ENCODE data around the gene CCSER1. TPM values are rescaled to one million over a fixed set of nuclear protein-coding genes. Genes with fewer than 3 reads are reported as not detected.

Gene CCSER1
- total RNA-seq, 2 experiments from 2014 or later: not detected

- H3K4me3 Mint-ChIP-seq: no peak overlapping the region
- no peak overlapping the region for H3K27ac Mint-ChIP-seq
- no peaks in the 10 kb centered on the region for H3K9me3 Mint-ChIP-seq (ENCODE audit: insufficient read depth)
- POLR2A ChIA-PET: no interaction called here
- H3K27me3 Mint-ChIP-seq (ENCODE audit: low read depth): no peaks in the 10 kb centered on the region
- no peak for ATAC-seq
- no peak for DNase-seq
- CTCF ChIA-PET: no interaction called here
- H3K36me3 Mint-ChIP-seq (ENCODE audit: low read depth): no peaks in the 10 kb centered on the region
- H3K4me1 Mint-ChIP-seq (ENCODE audit: low read depth): no peaks in the 10 kb centered on the region
These were observed 56.1 kb downstream of the CCSER1 start for GRCh38 chr4:90183254-90183653.

- Mint-ChIP-seq H3K9me3 (ENCODE audit: insufficient read depth) (no peaks in the 10 kb centered on the region), H3K27me3 (ENCODE audit: low read depth) (no peaks in the 10 kb centered on the region), H3K27ac (no peak overlapping the region), H3K36me3 (ENCODE audit: low read depth) (no peaks in the 10 kb centered on the region), H3K4me3 (no peak overlapping the region), H3K4me1 (ENCODE audit: low read depth) (no peaks in the 10 kb centered on the region)
- ATAC-seq (no peak), DNase-seq (no peak)
- ChIA-PET POLR2A (no interaction called here), CTCF (no interaction called here)
These were observed 57.4 kb downstream of the CCSER1 start for GRCh38 chr4:90184560-90184959.

- Mint-ChIP-seq H3K9me3 (ENCODE audit: insufficient read depth) (no peaks in the 10 kb centered on the region), H3K36me3 (ENCODE audit: low read depth) (no peaks in the 10 kb centered on the region), H3K27ac (no peak overlapping the region), H3K4me3 (no peak overlapping the region), H3K27me3 (ENCODE audit: low read depth) (no peaks in the 10 kb centered on the region), H3K4me1 (ENCODE audit: low read depth) (no peaks in the 10 kb centered on the region)
- DNase-seq (no peak), ATAC-seq (no peak)
- POLR2A ChIA-PET: no interaction called here
- CTCF ChIA-PET: no interaction called here
These were observed 58.2 kb downstream of the CCSER1 start for GRCh38 chr4:90185416-90185815.

- H3K4me3 Mint-ChIP-seq: no peak overlapping the region
- no peaks in the 10 kb centered on the region for H3K36me3 Mint-ChIP-seq (ENCODE audit: low read depth)
- CTCF ChIA-PET: no interaction called here
- DNase-seq (no peak), ATAC-seq (no peak)
- no peaks in the 10 kb centered on the region for H3K27me3 Mint-ChIP-seq (ENCODE audit: low read depth)
- POLR2A ChIA-PET: no interaction called here
- no peak overlapping the region for H3K27ac Mint-ChIP-seq
- H3K4me1 Mint-ChIP-seq (ENCODE audit: low read depth): no peaks in the 10 kb centered on the region
- H3K9me3 Mint-ChIP-seq (ENCODE audit: insufficient read depth): no peaks in the 10 kb centered on the region
These were observed 59.0 kb downstream of the CCSER1 start for GRCh38 chr4:90186229-90186628.

GRCh38 chr4:90187148-90187884 is 60.1 kb downstream of the CCSER1 start:
- no peaks in the 10 kb centered on the region for H3K36me3 Mint-ChIP-seq (ENCODE audit: low read depth)
- H3K4me3 Mint-ChIP-seq: no peak overlapping the region
- no peak for DNase-seq
- H3K27me3 Mint-ChIP-seq (ENCODE audit: low read depth): no peaks in the 10 kb centered on the region
- ChIA-PET CTCF (no interaction called here), POLR2A (no interaction called here)
- H3K9me3 Mint-ChIP-seq (ENCODE audit: insufficient read depth): no peaks in the 10 kb centered on the region
- ATAC-seq: no peak
- no peak overlapping the region for H3K27ac Mint-ChIP-seq
- no peaks in the 10 kb centered on the region for H3K4me1 Mint-ChIP-seq (ENCODE audit: low read depth)

GRCh38 chr4:90189178-90189577 is 62.0 kb downstream of the CCSER1 start:
- POLR2A ChIA-PET: no interaction called here
- no peak for DNase-seq
- Mint-ChIP-seq H3K4me3 (no peak overlapping the region), H3K27ac (no peak overlapping the region), H3K36me3 (ENCODE audit: low read depth) (no peaks in the 10 kb centered on the region), H3K9me3 (ENCODE audit: insufficient read depth) (no peaks in the 10 kb centered on the region), H3K27me3 (ENCODE audit: low read depth) (no peaks in the 10 kb centered on the region), H3K4me1 (ENCODE audit: low read depth) (no peaks in the 10 kb centered on the region)
- CTCF ChIA-PET: no interaction called here
- no peak for ATAC-seq

GRCh38 chr4:90189946-90190345 is 62.8 kb downstream of the CCSER1 start:
- ChIA-PET CTCF (no interaction called here), POLR2A (no interaction called here)
- Mint-ChIP-seq H3K9me3 (ENCODE audit: insufficient read depth) (no peaks in the 10 kb centered on the region), H3K4me1 (ENCODE audit: low read depth) (no peaks in the 10 kb centered on the region), H3K36me3 (ENCODE audit: low read depth) (no peaks in the 10 kb centered on the region), H3K27me3 (ENCODE audit: low read depth) (no peaks in the 10 kb centered on the region), H3K4me3 (no peak overlapping the region), H3K27ac (no peak overlapping the region)
- ATAC-seq (no peak), DNase-seq (no peak)

GRCh38 chr4:90190525-90190924 is 63.3 kb downstream of the CCSER1 start:
- no peaks in the 10 kb centered on the region for H3K27me3 Mint-ChIP-seq (ENCODE audit: low read depth)
- POLR2A ChIA-PET: no interaction called here
- no peaks in the 10 kb centered on the region for H3K9me3 Mint-ChIP-seq (ENCODE audit: insufficient read depth)
- no peaks in the 10 kb centered on the region for H3K36me3 Mint-ChIP-seq (ENCODE audit: low read depth)
- no peaks in the 10 kb centered on the region for H3K4me1 Mint-ChIP-seq (ENCODE audit: low read depth)
- DNase-seq (no peak), ATAC-seq (no peak)
- no peak overlapping the region for H3K27ac Mint-ChIP-seq
- H3K4me3 Mint-ChIP-seq: no peak overlapping the region
- CTCF ChIA-PET: no interaction called here

- POLR2A ChIA-PET: no interaction called here
- Mint-ChIP-seq H3K27me3 (ENCODE audit: low read depth) (no peaks in the 10 kb centered on the region), H3K4me3 (no peak overlapping the region)
These were observed 71.1 kb downstream of the CCSER1 start for GRCh38 chr4:90198086-90198847.

GRCh38 chr4:90207887-90208454 is 80.8 kb downstream of the CCSER1 start:
- no peak overlapping the region for H3K27ac Mint-ChIP-seq
- ChIA-PET POLR2A (no interaction called here), CTCF (no interaction called here)
- H3K27me3 Mint-ChIP-seq (ENCODE audit: low read depth): no peaks in the 10 kb centered on the region
- no peaks in the 10 kb centered on the region for H3K4me1 Mint-ChIP-seq (ENCODE audit: low read depth)
- no peaks in the 10 kb centered on the region for H3K36me3 Mint-ChIP-seq (ENCODE audit: low read depth)
- H3K9me3 Mint-ChIP-seq (ENCODE audit: insufficient read depth): no peaks in the 10 kb centered on the region
- no peak for DNase-seq
- ATAC-seq: no peak
- no peak overlapping the region for H3K4me3 Mint-ChIP-seq

More at GRCh38 chr4:90198086-90198847, 71.1 kb downstream of the CCSER1 start:
- no peaks in the 10 kb centered on the region for H3K9me3 Mint-ChIP-seq (ENCODE audit: insufficient read depth)
- DNase-seq (no peak), ATAC-seq (no peak)
- no peaks in the 10 kb centered on the region for H3K36me3 Mint-ChIP-seq (ENCODE audit: low read depth)
- CTCF ChIA-PET: no interaction called here
- H3K4me1 Mint-ChIP-seq (ENCODE audit: low read depth): no peaks in the 10 kb centered on the region
- H3K27ac Mint-ChIP-seq: no peak overlapping the region

GRCh38 chr4:90209922-90210321 is 82.7 kb downstream of the CCSER1 start:
- no peaks in the 10 kb centered on the region for H3K36me3 Mint-ChIP-seq (ENCODE audit: low read depth)
- no peaks in the 10 kb centered on the region for H3K9me3 Mint-ChIP-seq (ENCODE audit: insufficient read depth)
- ChIA-PET POLR2A (no interaction called here), CTCF (no interaction called here)
- no peaks in the 10 kb centered on the region for H3K27me3 Mint-ChIP-seq (ENCODE audit: low read depth)
- H3K4me1 Mint-ChIP-seq (ENCODE audit: low read depth): no peaks in the 10 kb centered on the region
- no peak overlapping the region for H3K4me3 Mint-ChIP-seq
- ATAC-seq: no peak
- no peak overlapping the region for H3K27ac Mint-ChIP-seq
- DNase-seq: no peak

- Mint-ChIP-seq H3K4me1 (ENCODE audit: low read depth) (no peaks in the 10 kb centered on the region), H3K9me3 (ENCODE audit: insufficient read depth) (no peaks in the 10 kb centered on the region), H3K36me3 (ENCODE audit: low read depth) (no peaks in the 10 kb centered on the region), H3K27ac (no peak overlapping the region), H3K4me3 (no peak overlapping the region), H3K27me3 (ENCODE audit: low read depth) (no peaks in the 10 kb centered on the region)
- no peak for DNase-seq
- ChIA-PET CTCF (no interaction called here), POLR2A (no interaction called here)
- ATAC-seq: no peak
These were observed 84.0 kb downstream of the CCSER1 start for GRCh38 chr4:90211174-90211573.

Measured in activated CD8-positive, alpha-beta T cell treated with anti-CD3 and anti-CD28 coated beads, Interleukin-2, amount 10 ng/mL, durations not matched to agents 7 days and 5 days (primary cell).